Activated CD8-positive, alpha-beta memory T cell treated with anti-CD3 and anti-CD28 coated beads, Interleukin-2, amount 10 ng/mL, durations not matched to agents 7 days and 5 days (primary cell): ENCODE data around the gene FCHO1. TPM values are rescaled to one million over a fixed set of nuclear protein-coding genes. Genes with fewer than 3 reads are reported as not detected.

Source experiments
- ATAC-seq: fragments of 150-1000 bp; cut with Tn5 transposase; one replicate; pipeline ENCODE4 v1.10.0; 2021; ENCODE audit warnings: moderate library complexity
- CTCF ChIA-PET: fragments of 350-600 bp; sonication (Branson Sonifier 250); formaldehyde crosslinking; loops from one replicate; lab custom pipeline; 2021; ENCODE audit warnings: antibody characterized with exemption; lab: Charles Lee
- DNase-seq: peaks from one replicate; pipeline ENCODE4 v3.0.0-alpha.2; 2020
- H3K27ac Mint-ChIP-seq: one replicate; pipeline ENCODE4 v1.8.0; 2021; ENCODE audit warnings: mild to moderate bottlenecking, mixed read lengths
- H3K27me3 Mint-ChIP-seq: one replicate; pipeline ENCODE4 v1.8.0; 2021; ENCODE audit warnings: mixed read lengths
- H3K36me3 Mint-ChIP-seq: one replicate; pipeline ENCODE4 v1.8.0; 2021; ENCODE audit warnings: mild to moderate bottlenecking, mixed read lengths
- H3K4me1 Mint-ChIP-seq: one replicate; pipeline ENCODE4 v1.8.0; 2021; ENCODE audit warnings: mixed read lengths
- H3K4me3 Mint-ChIP-seq: one replicate; pipeline ENCODE4 v1.8.0; 2021; ENCODE audit warnings: mild to moderate bottlenecking, moderate library complexity, mixed read lengths
- H3K9me3 Mint-ChIP-seq: one replicate; pipeline ENCODE4 v1.8.0; 2022; ENCODE audit warnings: low read depth, mixed read lengths
- total RNA-seq, 2 experiments: library from RNA; stranded (reverse); gene quantifications; one replicate each; pipeline ENCODE4 v1.2.3, GENCODE V29; 2021

The FCHO1 gene
- total RNA-seq, 2 experiments from 2014 or later: 58.4 to 70.6 TPM

GRCh38 chr19:17835182-17836006 lies 84.1 kb downstream of the FCHO1 start:
- DNase-seq (no peak), ATAC-seq (no peak)
- H3K4me3 Mint-ChIP-seq: no peak overlapping the region
- H3K9me3 Mint-ChIP-seq: peaks cover 3% of the 10 kb centered on the region
- no peaks in the 10 kb centered on the region for H3K27me3 Mint-ChIP-seq
- H3K4me1 Mint-ChIP-seq: peaks cover 18% of the 10 kb centered on the region
- CTCF ChIA-PET: interaction anchor here (1.0 kb wide), 1 partner anchor 85 kb away, joined by 3 read pairs; the partner anchor contains the start of gene FCHO1
- peaks cover 70% of the 10 kb centered on the region for H3K36me3 Mint-ChIP-seq
- peak overlapping the region; percentile 35 for H3K27ac Mint-ChIP-seq

GRCh38 chr19:17836530-17836929 lies 85.3 kb downstream of the FCHO1 start:
- peaks cover 18% of the 10 kb centered on the region for H3K4me1 Mint-ChIP-seq

GRCh38 chr19:17837972-17838371 lies 86.7 kb downstream of the FCHO1 start:
- Mint-ChIP-seq H3K9me3 (no peaks in the 10 kb centered on the region), H3K4me3 (no peak overlapping the region), H3K27me3 (no peaks in the 10 kb centered on the region), H3K27ac (no peak overlapping the region), H3K4me1 (peaks cover 18% of the 10 kb centered on the region), H3K36me3 (peaks cover 64% of the 10 kb centered on the region)
- DNase-seq: no peak
- ATAC-seq: no peak
- CTCF ChIA-PET: interaction anchor here (0.7 kb wide), 1 partner anchor 56 kb away, joined by 4 read pairs; no protein-coding TSS in a partner anchor

More at GRCh38 chr19:17836530-17836929, 85.3 kb downstream of the FCHO1 start:
- Mint-ChIP-seq H3K4me3 (no peak overlapping the region), H3K27ac (no peak overlapping the region), H3K27me3 (no peaks in the 10 kb centered on the region), H3K36me3 (peaks cover 68% of the 10 kb centered on the region), H3K9me3 (peaks cover 3% of the 10 kb centered on the region)
- CTCF ChIA-PET: no interaction called here
- ATAC-seq (no peak), DNase-seq (no peak)

Other genes starting within 250 kb of the FCHO1 start
- gene PGLS, start 239.8 kb upstream of the FCHO1 start, total RNA-seq: 10 to 100 TPM; 59.3 to 65.4 TPM
- 10 to 100 TPM; 52.2 to 65.2 TPM for gene COLGALT1, start 195.8 kb upstream of the FCHO1 start, total RNA-seq
- under 1 TPM; 0.02 to 0.18 TPM for gene UNC13A, start 63.1 kb upstream of the FCHO1 start, total RNA-seq
- 10 to 100 TPM; 67.3 to 69.1 TPM for gene MAP1S, start 32.0 kb upstream of the FCHO1 start, total RNA-seq
- not detected for gene B3GNT3, start 43.7 kb downstream of the FCHO1 start, total RNA-seq
- gene INSL3, start 70.0 kb downstream of the FCHO1 start, total RNA-seq: 1 to 10 TPM; 1.7 to 2.2 TPM
- 100 to 1,000 TPM; 137 to 146 TPM for gene JAK3, start 96.5 kb downstream of the FCHO1 start, total RNA-seq
- gene RPL18A, start 108.4 kb downstream of the FCHO1 start, total RNA-seq: 1,000 to 10,000 TPM; 1,945 to 2,182 TPM
- under 1 TPM; 0.59 to 0.73 TPM for gene SLC5A5, start 120.5 kb downstream of the FCHO1 start, total RNA-seq
- 100 to 1,000 TPM in 1 of 2 experiments, 10 to 100 TPM in 1; 83.8 to 101 TPM for gene CCDC124, start 181.5 kb downstream of the FCHO1 start, total RNA-seq
- under 1 TPM in 1 of 2 experiments, not detected in 1; 0.21 TPM for gene KCNN1, start 215.6 kb downstream of the FCHO1 start, total RNA-seq